Stimulated activated CD8-positive, alpha-beta memory T cell treated with anti-CD3 and anti-CD28 coated beads, Interleukin-7, amount 100 ng/mL, for 4 hours (primary cell): ENCODE results near the gene LRRC56.
"Not testable (repeated sequence)": the region's sequence is repeated elsewhere in the genome, so short reads cannot be mapped to it uniquely, and the experiment has no call there.

ENCODE experiments used
- DNase-seq, 2 donors: peaks; one replicate each; pipeline ENCODE4 v3.0.0-alpha.2; 2020; ENCODE audit warnings: low read depth in 2 of 2

The LRRC56 gene

GRCh38 chr11:501001-501682 is 36.2 kb upstream of the LRRC56 start:
- no peak for DNase-seq

DNA sequence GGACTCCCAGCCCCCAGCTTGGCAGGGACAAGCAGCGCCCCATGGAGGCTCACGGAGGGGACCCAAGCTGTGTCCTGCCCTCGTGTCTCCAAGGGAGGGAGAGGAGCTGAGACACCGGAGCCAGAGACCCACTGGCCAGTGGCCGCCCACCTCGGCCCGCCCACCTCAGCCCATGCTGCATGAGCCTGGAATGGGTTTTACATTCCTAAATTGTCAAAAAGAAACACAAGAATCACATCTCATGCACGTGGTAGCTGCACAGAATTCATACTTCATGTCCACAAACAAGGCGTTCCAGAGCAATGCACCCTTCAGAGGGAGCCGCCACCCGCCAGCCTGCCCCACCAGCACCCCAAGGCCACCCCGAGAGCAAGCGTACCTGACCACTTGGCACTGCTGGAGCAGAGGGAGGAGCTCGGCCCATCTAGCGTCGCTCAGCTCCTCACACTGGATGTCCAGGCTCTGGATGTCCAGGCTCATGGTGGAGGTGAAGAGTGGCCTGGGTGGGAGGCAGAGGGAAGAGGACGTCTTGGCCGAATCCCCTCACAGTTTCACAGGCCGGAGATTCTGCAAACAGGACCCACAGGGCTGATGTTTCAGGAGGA is 35.5 kb upstream of the LRRC56 start:
- no peak for DNase-seq

DNA sequence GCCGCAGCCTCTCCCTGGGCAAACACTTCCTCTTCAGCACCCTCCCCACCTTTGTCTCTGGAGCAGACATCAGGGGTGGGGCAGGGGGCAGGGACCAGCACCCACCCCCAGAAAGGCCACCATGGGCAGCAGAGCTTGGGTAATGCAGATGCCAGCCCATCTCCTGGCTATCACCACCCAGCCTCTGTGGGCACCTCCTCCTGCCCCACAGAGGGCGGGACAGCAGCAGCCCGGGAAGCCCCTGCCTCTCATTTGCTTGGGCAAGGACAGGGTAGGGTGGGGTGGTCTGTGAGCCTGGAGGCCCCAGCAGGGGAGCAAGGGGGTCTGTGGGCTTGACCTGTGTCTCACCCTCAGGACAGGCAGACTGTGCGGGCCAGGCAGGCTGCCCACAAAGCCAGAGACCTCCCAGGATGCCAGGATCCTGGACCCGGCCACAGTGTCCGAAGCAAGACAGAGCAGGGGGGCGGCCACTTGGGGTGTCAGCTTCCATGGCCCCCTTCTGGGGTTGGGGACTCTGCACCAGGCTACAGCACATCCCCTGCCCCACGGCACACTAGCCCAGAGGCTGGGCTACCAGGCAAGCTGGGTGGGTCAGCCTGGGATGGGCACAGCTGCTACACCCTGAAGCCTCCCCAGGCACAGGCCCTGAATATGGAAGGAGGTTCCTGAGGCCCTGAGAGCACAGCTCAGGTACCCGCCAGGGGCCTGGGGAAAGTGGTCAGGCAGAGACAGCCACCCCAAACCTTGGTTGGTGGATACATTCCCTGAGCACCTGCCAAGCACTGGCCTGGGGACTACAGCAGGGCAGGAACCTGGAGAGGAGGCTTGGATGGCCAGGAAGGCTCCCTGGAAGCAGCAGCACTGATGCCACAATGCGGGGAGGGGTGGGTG is 34.8 kb upstream of the LRRC56 start:
- no peak for DNase-seq

DNA sequence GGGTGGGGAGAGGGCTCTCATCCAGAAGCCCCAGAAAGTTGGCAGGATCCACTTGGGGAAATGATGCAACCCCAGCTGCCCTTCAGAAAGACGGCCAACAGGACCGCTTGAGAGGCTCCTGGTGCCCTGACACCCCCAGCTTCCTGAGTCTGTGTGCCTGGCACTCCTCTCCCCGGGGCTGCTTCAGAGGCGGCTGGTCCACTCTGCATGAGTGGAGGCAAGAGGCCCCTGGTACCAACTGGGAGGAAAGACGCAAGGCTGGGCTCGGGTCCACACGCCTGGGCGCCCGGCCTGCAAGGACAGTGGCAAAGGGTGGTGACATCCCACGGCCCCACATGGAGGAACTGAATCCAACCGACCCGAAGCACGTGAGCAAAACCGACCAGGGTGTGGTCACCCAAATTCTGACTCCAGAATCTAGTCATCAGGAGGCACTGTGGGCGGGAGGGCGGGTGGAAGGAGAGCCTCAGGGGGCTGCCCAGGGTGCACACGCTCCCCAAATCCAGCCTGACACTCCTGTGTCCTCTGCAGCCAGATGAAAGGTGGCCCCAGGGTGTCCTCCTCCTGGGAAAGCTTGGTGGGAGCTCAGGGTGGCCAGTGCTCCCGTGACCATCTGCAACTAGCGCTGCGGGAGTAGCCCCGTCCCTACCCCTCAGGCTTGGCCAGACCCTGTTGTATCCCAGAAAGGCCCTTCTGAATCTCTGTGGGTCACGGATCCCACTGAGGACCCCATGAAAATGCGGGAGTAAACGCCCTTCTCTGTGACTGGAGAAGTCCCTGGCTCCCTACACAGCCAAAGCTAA is 33.9 kb upstream of the LRRC56 start:
- DNase-seq = no peak

DNA sequence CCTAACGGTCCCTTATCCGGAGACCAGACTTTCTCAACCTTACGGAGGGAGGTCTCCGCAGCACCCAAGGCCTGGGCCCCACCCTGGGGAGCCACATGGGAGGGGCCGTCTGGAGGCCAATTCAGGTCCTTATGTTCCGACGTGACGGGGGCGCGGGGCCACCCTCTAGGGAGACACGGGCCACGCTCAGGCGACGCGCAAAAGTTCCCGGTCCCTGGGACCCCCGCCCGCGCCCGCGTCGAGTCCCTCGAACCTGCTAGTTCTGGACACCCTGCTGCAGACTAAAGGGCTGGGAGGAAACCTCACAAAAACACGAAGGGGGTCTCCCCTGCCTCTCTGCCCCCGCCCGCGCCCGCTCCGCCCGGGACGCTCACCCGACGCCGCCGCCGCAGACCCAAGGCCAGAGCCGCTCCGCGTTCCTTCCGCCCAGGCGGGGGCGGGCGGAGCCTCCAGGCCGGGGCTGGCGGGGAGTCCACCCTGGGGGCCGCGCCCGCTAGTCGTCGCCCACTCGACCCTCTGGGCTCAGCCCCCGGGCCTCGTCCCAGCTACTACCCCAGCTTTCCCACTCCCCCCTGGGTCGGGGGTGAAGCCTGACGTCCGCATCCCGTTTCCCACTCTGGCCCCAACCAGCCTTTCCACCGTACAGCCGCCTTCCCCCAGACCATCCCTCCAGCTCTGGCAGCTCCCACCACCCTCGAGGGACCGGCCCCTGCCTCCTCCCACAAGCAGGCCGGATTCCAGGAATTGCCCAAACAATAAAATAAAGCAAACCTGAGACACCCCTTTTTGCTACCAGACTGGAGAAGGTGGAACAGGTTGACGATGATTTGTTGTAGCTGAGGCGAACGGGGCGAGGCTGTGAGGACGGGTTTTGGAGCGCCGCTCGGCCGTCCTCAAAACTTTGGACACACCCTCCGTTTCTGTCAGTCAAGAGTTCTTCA is 33.0 kb upstream of the LRRC56 start:
- no peak for DNase-seq

DNA sequence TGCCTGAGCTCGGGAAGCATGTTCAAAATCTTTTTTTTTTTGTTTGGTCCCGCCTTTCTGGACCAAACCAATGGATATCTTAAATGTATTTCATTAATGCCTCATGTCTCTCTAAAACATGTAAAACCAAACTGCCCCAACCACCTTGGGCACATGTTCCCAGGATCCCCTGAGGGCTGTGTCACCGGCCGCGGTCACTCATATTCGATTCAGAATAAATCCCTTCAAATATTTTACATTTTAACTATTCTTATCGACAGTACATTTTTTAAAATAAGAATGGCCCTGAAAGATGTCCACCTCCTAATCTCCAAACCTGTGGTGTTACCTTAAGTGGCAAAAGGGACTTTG is 32.4 kb upstream of the LRRC56 start:
- DNase-seq = no peak

GRCh38 chr11:506238-506994 is 30.9 kb upstream of the LRRC56 start:
- peak; percentile 92 to 98 for DNase-seq

DNA sequence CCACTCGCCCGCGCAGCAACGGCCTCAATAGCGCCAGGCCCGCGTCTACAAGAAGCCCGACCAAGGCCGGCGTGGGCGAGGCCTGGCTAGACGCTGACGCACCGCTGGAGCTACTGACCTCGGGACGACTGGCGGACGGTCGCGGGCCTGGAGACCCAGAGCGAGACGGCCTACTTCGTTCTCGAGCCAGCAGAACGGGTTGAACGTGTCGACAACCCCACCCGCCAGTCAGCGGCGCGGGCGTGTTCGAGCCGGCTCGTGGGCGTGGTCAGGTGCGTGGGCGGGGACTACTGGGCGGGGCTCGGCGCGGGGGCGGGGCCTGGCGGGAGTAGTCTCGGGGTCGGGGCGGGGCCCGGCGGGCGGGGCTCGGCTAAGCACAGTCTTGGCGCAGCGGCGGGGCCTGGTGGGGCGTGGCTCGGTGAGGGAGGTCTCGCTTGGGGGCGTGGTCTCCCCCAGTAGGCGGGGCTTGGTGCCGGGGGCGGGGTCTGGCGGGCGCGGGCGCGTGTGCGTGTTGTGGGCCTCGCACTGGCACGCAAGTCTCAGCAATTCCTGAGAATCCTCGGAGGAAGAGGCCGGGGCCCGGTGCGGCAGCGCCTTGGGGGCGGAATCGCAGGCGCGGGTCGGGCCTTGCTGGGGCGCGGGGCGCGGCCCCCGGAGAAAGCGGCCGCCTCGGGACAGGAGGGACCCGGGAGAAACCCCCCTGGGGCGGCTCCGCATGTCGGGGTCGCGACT is 30.2 kb upstream of the LRRC56 start, which contains the start of gene RNH1:
Gene RNH1, minus strand, starts transcription at position 248 of the 732 bp plus-strand sequence. CDS start 5,080 bp downstream, outside the sequence.
- peak; percentile 98 to 99 for DNase-seq

DNA sequence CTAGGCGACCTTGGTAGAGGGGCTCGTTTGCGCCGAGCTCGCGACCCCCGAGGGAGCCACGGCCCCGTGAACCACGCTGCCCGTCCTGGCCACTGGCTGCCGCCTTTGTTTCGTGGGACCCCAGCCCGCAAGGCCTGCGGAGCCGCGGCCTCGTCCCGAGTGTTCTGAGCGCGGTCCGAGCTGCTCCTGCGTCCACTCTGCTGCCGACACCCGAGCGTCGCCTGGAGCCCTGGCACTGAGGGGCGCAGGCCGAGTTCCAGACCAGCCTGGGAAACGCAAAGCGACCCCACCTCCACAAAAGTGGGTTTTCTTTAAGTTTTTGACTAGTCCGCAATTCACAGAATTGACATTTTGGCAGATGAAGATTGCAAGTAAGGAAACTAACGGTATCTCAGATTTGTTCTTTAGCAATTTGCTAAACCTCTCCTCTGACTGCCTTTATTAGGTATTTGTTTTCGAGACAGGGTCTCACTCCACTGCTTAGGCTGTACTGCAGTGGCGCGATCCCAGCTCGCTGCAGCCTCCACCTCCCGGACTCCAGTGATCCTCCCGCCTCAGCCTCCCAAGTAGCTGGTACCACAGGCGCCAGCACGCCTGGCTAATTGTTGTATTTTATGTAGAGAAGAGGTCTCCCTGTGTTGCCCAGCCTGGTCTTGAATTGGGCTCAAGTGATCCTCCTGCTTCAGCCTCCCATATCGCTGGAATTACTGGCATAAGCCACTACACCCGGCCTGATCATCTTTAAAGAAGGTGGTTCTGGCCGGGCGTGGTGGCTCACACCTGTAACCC is 29.4 kb upstream of the LRRC56 start:
- no peak for DNase-seq

DNA sequence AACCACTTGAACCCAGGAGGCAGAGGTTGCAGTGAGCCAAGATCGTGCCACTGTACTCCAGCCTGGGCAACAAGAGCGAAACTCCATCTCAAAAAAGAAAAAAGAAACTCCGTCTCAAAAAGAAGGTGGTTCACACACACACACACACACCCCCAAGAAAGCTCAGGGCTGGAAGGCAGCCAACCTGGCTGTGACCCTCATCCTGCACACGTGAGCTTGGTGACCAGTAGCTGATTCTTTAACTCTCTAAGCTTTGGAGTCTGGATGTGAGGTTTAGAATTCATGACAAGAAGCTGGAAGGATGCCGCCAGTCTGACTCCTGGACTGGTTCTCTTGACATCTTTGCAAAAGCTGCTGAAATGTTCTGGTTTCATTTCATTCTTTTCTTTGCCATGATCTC is 28.4 kb upstream of the LRRC56 start:
- no peak for DNase-seq

DNA sequence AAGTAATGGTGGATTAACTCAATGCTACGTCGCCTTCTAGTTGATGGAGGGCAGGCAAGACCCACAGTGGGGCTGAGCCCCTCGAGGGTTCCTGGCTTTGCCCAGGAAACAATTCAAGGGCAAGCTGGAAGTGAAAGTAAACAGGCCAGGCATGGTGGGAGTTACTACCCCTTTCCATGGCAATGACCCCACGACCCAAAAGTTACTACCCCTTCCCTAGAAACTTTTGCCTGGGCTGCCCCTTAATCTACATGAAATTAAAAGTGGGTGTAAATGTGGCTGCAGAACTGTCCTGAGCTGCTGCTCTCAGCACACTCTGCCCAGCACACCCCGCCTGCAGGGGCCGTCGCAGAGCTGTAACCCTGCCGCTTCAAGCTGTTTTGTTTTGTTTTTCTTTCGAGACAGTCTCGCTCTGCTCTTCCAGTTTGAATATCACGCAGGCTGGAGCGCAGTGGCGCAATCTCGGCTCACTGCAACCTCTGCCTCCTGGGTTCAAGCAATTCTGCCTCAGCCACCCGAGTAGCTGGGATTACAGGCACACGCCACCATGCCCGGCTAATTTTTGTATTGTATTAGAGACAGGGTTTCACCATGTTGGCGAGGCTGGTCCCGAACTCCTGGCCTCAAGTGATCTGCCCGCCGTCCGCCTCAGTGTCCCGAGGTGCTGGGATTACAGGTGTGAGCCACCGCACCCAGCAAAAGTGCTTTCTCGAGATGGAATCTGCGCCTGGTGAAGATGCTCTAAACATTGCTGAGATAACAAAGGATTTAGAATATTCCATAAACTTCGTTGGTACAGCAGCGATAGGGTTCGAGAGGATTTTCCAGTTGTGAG is 24.3 kb upstream of the LRRC56 start:
- DNase-seq = no peak

DNA sequence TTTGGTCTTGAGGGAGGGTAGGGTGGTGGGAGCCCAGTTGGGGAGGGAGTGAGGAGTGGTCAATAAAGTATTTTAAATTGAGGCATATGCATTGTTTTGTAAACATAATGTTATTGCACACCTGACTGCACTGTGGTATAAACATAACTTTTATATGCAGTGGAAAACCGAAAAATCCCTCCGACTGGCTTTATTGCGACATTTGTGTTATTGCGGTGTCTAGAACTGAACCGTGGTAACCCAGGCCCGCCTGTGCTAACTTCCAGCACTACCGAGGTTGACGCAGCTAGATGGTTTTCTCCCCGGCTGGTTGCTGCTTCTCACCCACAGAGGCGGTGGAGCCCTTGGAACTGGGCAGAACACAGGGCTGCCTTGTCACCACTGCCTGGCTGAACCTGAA is 22.7 kb upstream of the LRRC56 start:
- no peak for DNase-seq

DNA sequence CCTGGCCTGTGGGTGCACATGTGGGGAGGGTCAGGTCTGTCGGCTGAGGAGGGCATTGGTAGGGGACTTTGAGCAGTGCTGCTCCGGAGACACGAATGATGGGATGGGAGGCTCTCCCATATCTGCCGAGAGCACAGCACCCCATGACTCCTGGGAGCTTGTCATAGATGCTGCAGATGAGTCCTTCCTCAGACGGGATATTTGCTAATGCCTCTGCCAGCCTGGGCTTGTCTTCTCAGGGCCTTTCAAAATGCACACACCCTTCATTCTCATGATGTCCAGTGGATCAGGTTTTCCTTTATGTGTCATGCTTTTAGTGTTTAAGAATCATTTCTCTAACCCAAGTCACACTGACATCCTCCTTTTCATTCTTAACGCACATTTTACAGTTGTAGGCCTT is 22.2 kb upstream of the LRRC56 start:
- DNase-seq = no peak

DNA sequence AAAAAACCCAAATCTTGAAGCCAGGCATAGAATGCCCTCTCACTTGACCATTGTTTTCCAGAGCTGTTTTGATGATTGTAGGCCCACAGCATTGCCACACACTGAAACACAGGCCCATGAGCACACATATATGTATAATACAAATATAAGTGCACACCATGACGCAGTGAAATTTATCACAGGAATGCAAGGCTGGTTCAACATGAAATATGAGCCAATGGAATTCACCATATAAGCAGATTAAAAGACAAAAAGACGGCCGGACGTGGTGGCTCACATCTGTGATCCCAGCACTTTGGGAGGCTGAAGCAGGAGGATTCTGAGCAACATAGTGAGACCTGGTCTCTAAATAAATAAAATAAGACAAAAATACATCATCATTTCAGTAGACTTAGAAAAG is 20.9 kb upstream of the LRRC56 start:
- DNase-seq = no peak

DNA sequence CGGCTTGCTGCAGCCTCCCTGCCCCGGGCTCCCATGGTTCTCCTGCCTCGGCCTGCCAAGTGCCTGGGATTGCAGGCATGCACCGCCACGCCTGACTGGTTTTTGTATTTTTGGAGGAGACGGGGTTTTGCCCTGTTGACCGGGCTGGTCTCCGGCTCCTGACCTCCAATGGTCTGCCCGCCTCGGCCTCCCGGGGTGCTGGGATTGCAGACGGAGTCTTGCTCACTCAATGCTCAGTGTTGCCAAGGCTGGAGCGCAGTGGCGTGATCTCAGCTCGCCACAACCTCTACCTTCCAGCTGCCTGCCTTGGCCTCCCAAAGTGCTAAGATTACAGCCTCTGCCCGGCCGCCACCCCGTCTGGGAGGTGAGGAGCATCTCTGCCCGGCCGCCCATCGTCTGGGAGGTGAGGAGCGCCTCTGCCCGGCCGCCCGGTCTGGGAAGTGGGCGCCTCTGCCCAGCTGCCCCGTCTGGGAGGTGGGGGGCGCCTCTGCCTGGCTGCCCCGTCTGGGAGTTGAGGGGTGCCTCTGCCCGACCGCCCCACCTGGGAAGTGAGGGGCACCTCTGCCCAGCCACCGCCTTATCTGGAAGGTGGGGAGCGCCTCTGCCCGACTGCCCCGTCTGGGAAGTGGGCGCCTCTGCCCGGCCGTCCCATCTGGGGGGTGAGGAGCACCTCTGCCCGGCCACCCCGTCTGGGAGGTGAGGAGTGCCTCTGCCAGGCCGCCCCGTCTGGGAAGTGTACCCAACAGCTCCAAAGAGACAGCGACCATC is 20.2 kb upstream of the LRRC56 start:
- DNase-seq = not testable (repeated sequence)

DNA sequence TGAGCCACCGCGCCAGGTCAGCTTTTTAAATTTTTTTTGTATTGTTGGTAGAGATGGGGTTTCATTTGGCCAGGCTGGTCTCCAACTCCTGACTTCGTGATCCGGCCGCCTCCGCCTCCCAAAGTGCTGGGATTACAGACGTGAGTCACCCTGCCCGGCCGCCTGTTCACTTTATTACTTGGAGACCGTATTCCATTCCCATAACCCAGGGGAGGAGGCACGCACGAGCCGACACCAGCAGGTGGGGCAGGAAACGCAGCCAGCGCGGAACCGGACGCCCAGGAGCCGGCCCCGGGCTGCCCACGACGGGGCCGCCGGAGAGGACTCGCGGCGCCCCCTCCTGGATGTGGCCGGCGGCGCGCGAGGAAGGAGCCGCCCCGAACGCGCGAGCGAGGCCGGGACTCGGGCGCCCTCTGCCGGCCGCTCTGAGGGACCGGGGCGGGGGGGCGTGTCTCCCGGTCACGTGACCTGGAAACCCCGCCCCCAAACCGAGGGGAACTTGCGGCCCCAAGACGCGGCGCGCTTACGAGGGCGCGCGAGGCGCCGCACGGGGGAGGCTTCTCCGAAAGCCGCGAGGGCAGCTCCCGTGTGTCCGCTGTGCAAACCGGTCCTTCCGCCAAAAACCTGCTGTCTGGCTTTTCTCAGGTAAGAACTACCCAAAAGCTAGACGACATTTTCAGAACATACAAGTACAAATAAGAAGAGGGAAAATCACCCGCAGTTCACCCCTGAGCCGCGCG is 18.7 kb upstream of the LRRC56 start:
- peak; percentile 60 to 78 for DNase-seq
